Peyer's patch (tissue), 4 donors: ENCODE results near the gene PLEKHM3.

Experiments
- CTCF ChIP-seq, 6 experiments: fragments of 450-650 bp in 4 of 6; fragments of 200-600 bp in 2 of 6; sonication (generic) in 1 of 6; IDR thresholded peaks; one replicate each; pipeline ENCODE4 v1.5.1; 2017 to 2019; ENCODE audit warnings: antibody characterized with exemption in 6 of 6, mild to moderate bottlenecking in 3 of 6, moderate library complexity in 1 of 6
- POLR2A ChIP-seq, 2 donors: fragments of 450-650 bp; IDR thresholded peaks; one replicate each; pipeline ENCODE4 v1.5.1; 2017; ENCODE audit warnings: antibody characterized with exemption in 2 of 2, mild to moderate bottlenecking in 2 of 2, moderate library complexity in 2 of 2

- TF ChIP-seq CTCF (IDR thresholded peaks at IDR 0.05) (peak in 2 of 6 experiments; percentile 7 to 15), POLR2A (IDR thresholded peaks at IDR 0.05) (peak; percentile 57 to 78)
Observed at GRCh38 chr2:208025037-208025813, at the start of gene PLEKHM3.
